ENCODE data around the gene IDH1. TPM values are rescaled to one million over a fixed set of nuclear protein-coding genes. Genes with fewer than 3 reads are reported as not detected.

Gene IDH1
- total and polyA plus RNA-seq, 2 of the 4 experiments (the other 2 are of a cell fraction) = 53.5 to 77.1 TPM

DNA sequence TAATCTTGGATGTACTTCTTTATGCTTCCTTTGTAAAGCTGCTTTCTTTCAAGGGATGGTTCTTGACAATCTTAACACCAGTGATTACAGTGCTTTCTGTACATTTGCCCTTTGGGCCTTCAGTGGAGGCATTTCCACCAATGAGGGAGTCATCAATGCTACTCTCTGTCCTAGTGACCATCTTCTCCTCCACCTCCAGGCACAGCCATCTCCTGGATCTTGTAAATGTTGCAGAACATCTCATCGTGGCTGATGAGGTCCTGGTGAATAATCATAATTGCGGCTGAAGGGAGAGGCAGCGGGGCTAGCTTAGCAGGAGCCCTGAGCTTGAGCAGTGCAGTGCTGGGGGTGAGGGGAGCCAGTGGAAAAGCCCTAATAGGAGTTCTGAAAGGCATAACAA lies 32.5 kb downstream of the IDH1 start:
- DNase-seq (peak; percentile 27), ATAC-seq (ENCODE audit: low read depth) (no peak)
- Histone ChIP-seq H4K5ac (ENCODE audit: low read depth, low read length) (no peak overlapping the region), H3K9ac (ENCODE audit: low read depth, low read length) (no peak overlapping the region), H3K4ac (ENCODE audit: low read depth, low read length) (no peak overlapping the region), H3K9me3 (ENCODE audit: control insufficient read depth, insufficient read depth, low read length) (no peaks in the 10 kb centered on the region), H3K4me3 (ENCODE audit: insufficient read depth, low read depth, low read length) (no peak overlapping the region), H3K4me1 (ENCODE audit: control insufficient read depth, insufficient read depth, low read length) (no peaks in the 10 kb centered on the region), H2AK9ac (replicated peaks; ENCODE audit: low read depth, low read length, poor library complexity) (peak overlapping the region; percentile 24), H2AFZ (replicated peaks; ENCODE audit: low read length, poor library complexity) (peak overlapping the region; percentile 43), H3K23ac (ENCODE audit: low read depth, low read length) (no peak overlapping the region), H2BK5ac (ENCODE audit: low read depth, low read length, poor library complexity, severe bottlenecking) (no peak overlapping the region), H3K79me1 (ENCODE audit: low read depth in 1 of 2, low read length in 2 of 2) (no peaks in the 10 kb centered on the region), H4K91ac (ENCODE audit: insufficient read depth, low read depth, low read length) (no peak overlapping the region), H3K36me3 (ENCODE audit: control insufficient read depth, insufficient read depth, low read length) (no peaks in the 10 kb centered on the region), H3K14ac (replicated peaks; ENCODE audit: low read depth, low read length) (no peak overlapping the region), H2BK120ac (ENCODE audit: low read depth, low read length) (no peak overlapping the region), H3K27me3 (ENCODE audit: control insufficient read depth, insufficient read depth, low read length) (peaks cover 2% of the 10 kb centered on the region; the same call in 1 of the 2 replicates), H3K56ac (ENCODE audit: extremely low read depth, insufficient read depth, low read length) (no peak overlapping the region), H2BK20ac (ENCODE audit: low read depth, low read length) (no peak overlapping the region), H3K18ac (ENCODE audit: low read depth, low read length) (no peak overlapping the region), H4K20me1 (ENCODE audit: insufficient read depth, low read length) (no peaks in the 10 kb centered on the region), H3K9me1 (ENCODE audit: insufficient read depth, low read length) (no peaks in the 10 kb centered on the region), H3K4me2 (ENCODE audit: low read depth, low read length) (no peak overlapping the region), H2BK15ac (ENCODE audit: low read depth, low read length) (no peak overlapping the region), H4K8ac (ENCODE audit: low read depth in 2 of 2, low read length in 2 of 2) (no peak overlapping the region), H3K27ac (ENCODE audit: insufficient read depth, low read length) (no peak overlapping the region), H2AK5ac (ENCODE audit: low read depth, low read length) (no peak overlapping the region)
- no TSS peak for BruUV-seq (replicated peaks)
- ChIA-PET CTCF (interaction anchor here (0.5 kb wide), 1 partner anchor 28 kb away, joined by 4 read pairs; no protein-coding TSS in a partner anchor), POLR2A (ENCODE audit: unreplicated experiment) (no interaction called here)
- dilution Hi-C loops (cut with HindIII; ENCODE audit: low sequenced_read_pairs, unreplicated experiment) = no loop called here
- in situ Hi-C loops (cut with MboI; ENCODE audit: low sequenced_read_pairs) = no loop called here
- WGBS, 2 experiments (ENCODE audit: extremely low coverage in 2 of 2, insufficient read length in 1 of 2) = 40% methylated on average over 1 of the region's 3 CpGs; no CpG with 5 or more reads in 1 of the 2 experiments
- TF ChIP-seq FOS (IDR thresholded peaks at IDR 0.05; ENCODE audit: low read depth, low read length) (no peak), CEBPB (IDR thresholded peaks at IDR 0.05; ENCODE audit: low read depth, low read length) (no peak), CHD1 (IDR thresholded peaks at IDR 0.05; ENCODE audit: low read depth, low read length) (no peak), BHLHE40 (IDR thresholded peaks at IDR 0.05; ENCODE audit: low read depth, low read length) (no peak), MXI1 (IDR thresholded peaks at IDR 0.05; ENCODE audit: borderline replicate concordance, low read depth, low read length) (no peak), MAZ (IDR thresholded peaks at IDR 0.05; ENCODE audit: borderline replicate concordance, low read depth, low read length) (no peak), RFX5 (IDR thresholded peaks at IDR 0.05; ENCODE audit: low read depth, low read length) (no peak), NFE2L2 (IDR thresholded peaks at IDR 0.05; ENCODE audit: low read depth, low read length) (no peak), MAFK (IDR thresholded peaks at IDR 0.05; ENCODE audit: low read depth, low read length) (no peak), RCOR1 (IDR thresholded peaks at IDR 0.05; ENCODE audit: insufficient replicate concordance, low read length) (no peak), RAD21 (IDR thresholded peaks at IDR 0.05; ENCODE audit: low read length) (no peak), SMC3 (IDR thresholded peaks at IDR 0.05; ENCODE audit: low read depth, low read length) (no peak), POLR2A (IDR thresholded peaks at IDR 0.05; ENCODE audit: low read depth, low read length) (no peak)
- TF ChIP-seq, protein P1, sequence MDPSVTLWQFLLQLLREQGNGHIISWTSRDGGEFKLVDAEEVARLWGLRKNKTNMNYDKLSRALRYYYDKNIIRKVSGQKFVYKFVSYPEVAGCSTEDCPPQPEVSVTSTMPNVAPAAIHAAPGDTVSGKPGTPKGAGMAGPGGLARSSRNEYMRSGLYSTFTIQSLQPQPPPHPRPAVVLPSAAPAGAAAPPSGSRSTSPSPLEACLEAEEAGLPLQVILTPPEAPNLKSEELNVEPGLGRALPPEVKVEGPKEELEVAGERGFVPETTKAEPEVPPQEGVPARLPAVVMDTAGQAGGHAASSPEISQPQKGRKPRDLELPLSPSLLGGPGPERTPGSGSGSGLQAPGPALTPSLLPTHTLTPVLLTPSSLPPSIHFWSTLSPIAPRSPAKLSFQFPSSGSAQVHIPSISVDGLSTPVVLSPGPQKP (IDR thresholded peaks at IDR 0.05; ENCODE audit: borderline replicate concordance, low read depth, low read length) = no peak
- TF ChIP-seq, protein P2, sequence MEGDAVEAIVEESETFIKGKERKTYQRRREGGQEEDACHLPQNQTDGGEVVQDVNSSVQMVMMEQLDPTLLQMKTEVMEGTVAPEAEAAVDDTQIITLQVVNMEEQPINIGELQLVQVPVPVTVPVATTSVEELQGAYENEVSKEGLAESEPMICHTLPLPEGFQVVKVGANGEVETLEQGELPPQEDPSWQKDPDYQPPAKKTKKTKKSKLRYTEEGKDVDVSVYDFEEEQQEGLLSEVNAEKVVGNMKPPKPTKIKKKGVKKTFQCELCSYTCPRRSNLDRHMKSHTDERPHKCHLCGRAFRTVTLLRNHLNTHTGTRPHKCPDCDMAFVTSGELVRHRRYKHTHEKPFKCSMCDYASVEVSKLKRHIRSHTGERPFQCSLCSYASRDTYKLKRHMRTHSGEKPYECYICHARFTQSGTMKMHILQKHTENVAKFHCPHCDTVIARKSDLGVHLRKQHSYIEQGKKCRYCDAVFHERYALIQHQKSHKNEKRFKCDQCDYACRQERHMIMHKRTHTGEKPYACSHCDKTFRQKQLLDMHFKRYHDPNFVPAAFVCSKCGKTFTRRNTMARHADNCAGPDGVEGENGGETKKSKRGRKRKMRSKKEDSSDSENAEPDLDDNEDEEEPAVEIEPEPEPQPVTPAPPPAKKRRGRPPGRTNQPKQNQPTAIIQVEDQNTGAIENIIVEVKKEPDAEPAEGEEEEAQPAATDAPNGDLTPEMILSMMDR (conservative IDR thresholded peaks at IDR 0.05; ENCODE audit: low read depth, low read length) = no peak
- intact Hi-C loops (cut with micrococcal nuclease) = no loop called here

Data from IMR-90 (cell line).